HEK293 (cell line): ENCODE measurements around the gene SYNM.

Source experiments
- HIC1 ChIP-seq: fragments of 450-650 bp; formaldehyde crosslinking; IDR thresholded peaks from 2 replicates; pipeline ENCODE4 v1.5.1; 2016; ENCODE audit warnings: missing biosample characterization, missing genetic modification characterization
- HOXC10 ChIP-seq: sonication (generic); formaldehyde crosslinking; IDR thresholded peaks from 2 replicates; pipeline ENCODE4 v1.8.1; 2023; ENCODE audit warnings: mild to moderate bottlenecking, missing genetic modification reagents
- KLF1 ChIP-seq: fragments of 450-650 bp; formaldehyde crosslinking; IDR thresholded peaks from 2 replicates; pipeline ENCODE4 v1.5.1; 2016; ENCODE audit warnings: missing biosample characterization, missing genetic modification characterization
- PRDM10 ChIP-seq: fragments of 450-650 bp; formaldehyde crosslinking; IDR thresholded peaks from 2 replicates; pipeline ENCODE4 v1.5.1; 2016; ENCODE audit warnings: missing biosample characterization, missing genetic modification characterization
- TRIM28 ChIP-seq: IDR thresholded peaks from 2 replicates; pipeline ENCODE4 v1.6.1; 2011; ENCODE audit warnings: low read length, control low read depth, borderline replicate concordance
- WT1 ChIP-seq: fragments of 450-650 bp; formaldehyde crosslinking; IDR thresholded peaks from 2 replicates; pipeline ENCODE4 v1.5.1; 2016; ENCODE audit warnings: missing biosample characterization, missing genetic modification characterization
- ZEB2 ChIP-seq: fragments of 450-650 bp; formaldehyde crosslinking; IDR thresholded peaks from 2 replicates; pipeline ENCODE4 v1.5.1; 2016; ENCODE audit warnings: missing biosample characterization, missing genetic modification characterization
- ZNF169 ChIP-seq: fragments of 450-650 bp; formaldehyde crosslinking; IDR thresholded peaks from 2 replicates; pipeline ENCODE4 v1.5.1; 2016; ENCODE audit warnings: missing biosample characterization, missing genetic modification characterization
- ZNF184 ChIP-seq: fragments of 450-650 bp; IDR thresholded peaks from 2 replicates; pipeline ENCODE4 v1.5.1; 2018; ENCODE audit warnings: missing biosample characterization, mild to moderate bottlenecking, missing genetic modification characterization
- ZNF280C ChIP-seq: fragments of 450-650 bp; formaldehyde crosslinking; IDR thresholded peaks from 2 replicates; pipeline ENCODE4 v1.5.1; 2016; ENCODE audit warnings: missing biosample characterization, missing genetic modification characterization
- ZNF335 ChIP-seq: fragments of 450-650 bp; formaldehyde crosslinking; conservative IDR thresholded peaks from 2 replicates; pipeline ENCODE4 v1.5.1; 2016; ENCODE audit warnings: missing biosample characterization, missing genetic modification characterization
- ZNF354C ChIP-seq: fragments of 450-650 bp; formaldehyde crosslinking; IDR thresholded peaks from 2 replicates; pipeline ENCODE4 v1.5.1; 2016; ENCODE audit warnings: missing biosample characterization, missing genetic modification characterization, low read depth, borderline replicate concordance
- ZNF398 ChIP-seq: fragments of 450-650 bp; formaldehyde crosslinking; IDR thresholded peaks from 2 replicates; pipeline ENCODE4 v1.5.1; 2017; ENCODE audit warnings: missing biosample characterization, missing genetic modification characterization
- ZNF473 ChIP-seq: fragments of 450-650 bp; formaldehyde crosslinking; IDR thresholded peaks from 2 replicates; pipeline ENCODE4 v1.5.1; 2017; ENCODE audit warnings: missing biosample characterization, missing genetic modification characterization
- ZNF561 ChIP-seq: fragments of 450-650 bp; IDR thresholded peaks from 2 replicates; pipeline ENCODE4 v1.5.1; 2018; ENCODE audit warnings: missing biosample characterization, missing genetic modification characterization, borderline replicate concordance
- ZNF580 ChIP-seq: fragments of 450-650 bp; formaldehyde crosslinking; IDR thresholded peaks from 2 replicates; pipeline ENCODE4 v1.5.1; 2016; ENCODE audit warnings: missing biosample characterization, missing genetic modification characterization
- ZNF623 ChIP-seq: fragments of 450-650 bp; formaldehyde crosslinking; IDR thresholded peaks from 2 replicates; pipeline ENCODE4 v1.5.1; 2016; ENCODE audit warnings: missing biosample characterization, missing genetic modification characterization
- ZXDB ChIP-seq: fragments of 450-650 bp; formaldehyde crosslinking; IDR thresholded peaks from 2 replicates; pipeline ENCODE4 v1.5.1; 2016; ENCODE audit warnings: missing biosample characterization, missing genetic modification characterization

The SYNM gene

GRCh38 chr15:99076555-99077308 lies 28.1 kb upstream of the SYNM start (continued):
- TF ChIP-seq HIC1 (tag by site-specific recombination) (no peak), ZNF398 (tag by site-specific recombination) (no peak), KLF1 (no peak), ZXDB (tag by site-specific recombination) (no peak), ZNF184 (tag by site-specific recombination) (no peak), ZNF623 (no peak), ZNF580 (0 out of 2 replicates have a peak, but pooled peaks have one; percentile 49), ZEB2 (tag by site-specific recombination) (0 out of 2 replicates have a peak, but pooled peaks have one; percentile 29), ZNF354C (tag by site-specific recombination) (no peak), PRDM10 (tag by site-specific recombination) (peak; percentile 79), ZNF473 (tag by site-specific recombination) (no peak), TRIM28 (0 out of 2 replicates have a peak, but pooled peaks have one; percentile 41), WT1 (tag by site-specific recombination) (no peak), ZNF280C (no peak), HOXC10 (CRISPR knock-in tag) (no peak), ZNF335 (tag by site-specific recombination) (peak; percentile 34; the same call in 1 of the 2 replicates), ZNF561 (tag by site-specific recombination) (no peak), ZNF169 (no peak)
